ENCODE results near the gene ADK.

DNA sequence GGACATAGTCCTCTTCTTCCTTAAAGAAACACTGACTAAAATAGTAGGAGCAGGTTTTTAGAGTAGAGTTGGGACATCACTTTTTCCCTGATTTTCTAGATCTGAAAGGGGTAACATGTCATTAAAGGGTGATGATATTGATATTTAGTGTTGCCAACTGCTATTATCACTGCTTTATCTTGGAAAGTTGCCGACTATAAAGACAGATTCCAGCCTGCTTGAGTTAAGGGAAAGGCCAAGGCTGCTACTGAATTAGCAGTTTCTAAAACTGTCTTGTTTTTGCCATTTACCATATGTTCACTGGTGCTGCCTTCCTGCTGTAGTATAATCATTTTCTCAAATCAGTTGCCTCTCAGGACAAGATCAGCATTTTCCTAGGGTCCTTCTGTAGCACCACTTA lies 30.1 kb upstream of the ADK start:
- TF ChIP-seq, protein P1, sequence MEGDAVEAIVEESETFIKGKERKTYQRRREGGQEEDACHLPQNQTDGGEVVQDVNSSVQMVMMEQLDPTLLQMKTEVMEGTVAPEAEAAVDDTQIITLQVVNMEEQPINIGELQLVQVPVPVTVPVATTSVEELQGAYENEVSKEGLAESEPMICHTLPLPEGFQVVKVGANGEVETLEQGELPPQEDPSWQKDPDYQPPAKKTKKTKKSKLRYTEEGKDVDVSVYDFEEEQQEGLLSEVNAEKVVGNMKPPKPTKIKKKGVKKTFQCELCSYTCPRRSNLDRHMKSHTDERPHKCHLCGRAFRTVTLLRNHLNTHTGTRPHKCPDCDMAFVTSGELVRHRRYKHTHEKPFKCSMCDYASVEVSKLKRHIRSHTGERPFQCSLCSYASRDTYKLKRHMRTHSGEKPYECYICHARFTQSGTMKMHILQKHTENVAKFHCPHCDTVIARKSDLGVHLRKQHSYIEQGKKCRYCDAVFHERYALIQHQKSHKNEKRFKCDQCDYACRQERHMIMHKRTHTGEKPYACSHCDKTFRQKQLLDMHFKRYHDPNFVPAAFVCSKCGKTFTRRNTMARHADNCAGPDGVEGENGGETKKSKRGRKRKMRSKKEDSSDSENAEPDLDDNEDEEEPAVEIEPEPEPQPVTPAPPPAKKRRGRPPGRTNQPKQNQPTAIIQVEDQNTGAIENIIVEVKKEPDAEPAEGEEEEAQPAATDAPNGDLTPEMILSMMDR (IDR thresholded peaks at IDR 0.05): no peak
- TF ChIP-seq POLR2AphosphoS5 (IDR thresholded peaks at IDR 0.05): no peak

All from breast epithelium (tissue), 3 donors.